Activated naive CD8-positive, alpha-beta T cell treated with anti-CD3 and anti-CD28 coated beads for 36 hours (primary cell): ENCODE results near the gene TUBB4B. TPM values are rescaled to one million over a fixed set of nuclear protein-coding genes. Genes with fewer than 3 reads are reported as not detected.
A peak's percentile ranks its signal among the peaks of the same experiment; 100 is the strongest.
"Not testable (repeated sequence)": the region's sequence is repeated elsewhere in the genome, so short reads cannot be mapped to it uniquely, and the experiment has no call there.

Source experiments
- DNase-seq: peaks from one replicate; pipeline ENCODE4 v3.0.0; 2021
- H3K27ac Mint-ChIP-seq: one replicate; pipeline ENCODE4 v1.8.0; 2022; ENCODE audit warnings: mild to moderate bottlenecking, moderate library complexity, mixed read lengths
- H3K27me3 Mint-ChIP-seq: one replicate; pipeline ENCODE4 v1.8.0; 2022; ENCODE audit warnings: mild to moderate bottlenecking, mixed read lengths
- H3K36me3 Mint-ChIP-seq: one replicate; pipeline ENCODE4 v1.8.0; 2021; ENCODE audit warnings: mild to moderate bottlenecking, mixed read lengths
- H3K4me1 Mint-ChIP-seq: one replicate; pipeline ENCODE4 v1.8.0; 2021; ENCODE audit warnings: mixed read lengths
- H3K4me3 Mint-ChIP-seq: one replicate; pipeline ENCODE4 v1.8.0; 2022; ENCODE audit warnings: mild to moderate bottlenecking, moderate library complexity, mixed read lengths
- H3K9me3 Mint-ChIP-seq: one replicate; pipeline ENCODE4 v1.8.0; 2022; ENCODE audit warnings: mixed read lengths
- total RNA-seq, 2 experiments: library from RNA; stranded (reverse); gene quantifications; one replicate each; pipeline ENCODE4 v1.2.3, GENCODE V29; 2021

Gene TUBB4B
- total RNA-seq, 2 experiments from 2014 or later, result 271 to 274 TPM

GRCh38 chr9:137247916-137248175, 6.8 kb downstream of the TUBB4B start:
- no peak for DNase-seq
- Mint-ChIP-seq H3K36me3 (peaks cover 9% of the 10 kb centered on the region), H3K4me3 (no peak overlapping the region), H3K9me3 (no peaks in the 10 kb centered on the region), H3K27ac (no peak overlapping the region), H3K4me1 (peaks cover 7% of the 10 kb centered on the region), H3K27me3 (no peaks in the 10 kb centered on the region)

DNA sequence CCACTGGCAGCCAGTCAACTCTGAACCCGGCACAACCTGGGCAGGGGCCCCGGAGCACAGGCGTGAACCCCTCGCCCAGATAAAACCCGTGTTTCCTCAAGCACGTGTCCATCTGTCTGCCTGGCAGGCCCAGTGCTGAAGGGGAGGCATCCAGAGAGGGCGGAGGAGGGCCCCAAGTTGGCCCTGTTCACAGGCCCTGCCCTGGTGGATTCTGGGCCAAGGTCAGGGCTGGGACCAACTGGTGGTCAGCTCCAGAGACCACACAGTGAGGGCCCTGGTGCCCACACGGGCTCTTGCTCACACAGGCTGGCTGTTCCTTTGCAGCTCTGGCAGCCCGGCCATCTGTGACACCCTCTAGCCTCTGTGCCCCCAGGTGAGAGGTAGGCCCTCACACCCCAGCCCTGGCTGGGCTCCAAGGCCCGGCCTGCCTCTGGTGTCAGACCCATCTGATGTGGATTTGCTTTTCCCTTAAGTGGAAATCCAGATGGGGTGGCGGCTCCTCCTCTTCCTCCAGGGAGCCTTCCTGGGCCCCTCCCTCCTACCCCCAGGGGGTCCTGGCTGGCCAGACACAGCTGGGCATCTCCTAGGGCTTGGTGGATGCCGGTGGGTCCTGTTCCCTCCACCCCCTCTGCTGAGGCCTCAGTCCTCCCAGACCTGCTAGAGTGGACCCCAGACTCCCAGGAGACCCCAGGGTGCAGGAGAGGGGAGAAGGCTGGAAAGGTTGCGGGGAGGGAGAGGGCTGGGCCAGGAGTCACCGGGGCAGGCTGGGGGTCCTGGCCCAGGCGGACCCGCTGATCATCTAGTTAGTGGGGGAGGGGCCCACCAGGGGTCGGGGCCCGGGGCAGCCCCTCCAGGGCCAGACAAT, 9.5 kb downstream of the TUBB4B start:
- Mint-ChIP-seq H3K36me3 (no peaks in the 10 kb centered on the region), H3K9me3 (no peaks in the 10 kb centered on the region), H3K4me1 (peaks cover 4% of the 10 kb centered on the region), H3K27ac (no peak overlapping the region), H3K4me3 (no peak overlapping the region), H3K27me3 (no peaks in the 10 kb centered on the region)
- no peak for DNase-seq

GRCh38 chr9:137251194-137251461, 10.0 kb downstream of the TUBB4B start, which contains the start of gene STPG3:
TSS of gene STPG3 (plus strand) at chr9:137251286. CDS start at chr9:137251287, 1 bp downstream.
- Mint-ChIP-seq H3K4me3 (no peak within 1 kb of the TSS), H3K9me3 (no peaks in the 10 kb centered on the region), H3K36me3 (no peaks in the 10 kb centered on the region), H3K27ac (no peak within 1 kb of the TSS), H3K4me1 (peaks cover 5% of the 10 kb centered on the region), H3K27me3 (no peaks in the 10 kb centered on the region)
- no peak for DNase-seq

DNA sequence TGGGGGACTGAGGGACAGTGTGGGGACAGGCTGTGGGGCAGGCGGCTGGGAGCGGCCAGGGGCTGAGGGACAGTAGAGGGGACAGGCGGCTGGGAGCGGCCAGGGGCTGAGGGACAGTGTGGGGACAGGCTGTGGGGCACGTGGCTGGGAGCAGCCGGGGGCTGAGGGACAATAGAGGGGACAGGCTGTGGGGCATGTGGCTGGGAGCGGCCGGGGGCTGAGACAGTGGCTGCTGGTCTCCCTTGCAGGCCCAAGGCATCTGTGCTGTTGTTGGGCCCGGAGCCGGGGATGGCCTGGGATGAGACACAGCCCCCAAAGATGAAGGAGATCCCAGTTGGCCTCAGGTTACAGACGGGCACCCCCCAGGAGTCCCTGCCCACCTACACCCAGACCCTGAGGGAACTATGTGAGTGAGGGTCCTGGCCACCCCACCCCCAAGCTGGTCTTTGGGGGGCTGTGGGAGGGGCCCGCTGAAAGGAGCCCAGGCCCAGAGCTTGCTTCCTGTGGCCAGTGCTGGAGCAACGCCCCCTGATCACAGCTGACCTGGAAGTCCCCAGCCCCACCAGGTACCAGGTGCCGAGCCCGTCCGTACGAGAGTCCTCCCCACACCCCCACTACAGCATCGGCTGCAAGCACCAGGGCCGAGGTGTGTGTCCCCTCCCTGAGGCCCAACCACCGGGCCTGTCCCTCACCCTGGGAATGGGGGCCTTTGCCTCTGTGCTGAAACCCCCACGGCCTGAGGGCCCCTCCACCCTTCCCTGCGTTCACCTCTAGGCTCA, 10.6 kb downstream of the TUBB4B start:
- Mint-ChIP-seq H3K27me3 (no peaks in the 10 kb centered on the region), H3K9me3 (no peaks in the 10 kb centered on the region), H3K36me3 (no peaks in the 10 kb centered on the region), H3K4me1 (peaks cover 5% of the 10 kb centered on the region), H3K27ac (no peak overlapping the region), H3K4me3 (no peak overlapping the region)
- DNase-seq, result no peak

- no peak for DNase-seq
- Mint-ChIP-seq H3K27ac (no peak overlapping the region), H3K27me3 (no peaks in the 10 kb centered on the region), H3K9me3 (no peaks in the 10 kb centered on the region), H3K4me3 (no peak overlapping the region), H3K4me1 (peaks cover 7% of the 10 kb centered on the region), H3K36me3 (no peaks in the 10 kb centered on the region)
Measured at GRCh38 chr9:137252555-137253506, 11.7 kb downstream of the TUBB4B start.

DNA sequence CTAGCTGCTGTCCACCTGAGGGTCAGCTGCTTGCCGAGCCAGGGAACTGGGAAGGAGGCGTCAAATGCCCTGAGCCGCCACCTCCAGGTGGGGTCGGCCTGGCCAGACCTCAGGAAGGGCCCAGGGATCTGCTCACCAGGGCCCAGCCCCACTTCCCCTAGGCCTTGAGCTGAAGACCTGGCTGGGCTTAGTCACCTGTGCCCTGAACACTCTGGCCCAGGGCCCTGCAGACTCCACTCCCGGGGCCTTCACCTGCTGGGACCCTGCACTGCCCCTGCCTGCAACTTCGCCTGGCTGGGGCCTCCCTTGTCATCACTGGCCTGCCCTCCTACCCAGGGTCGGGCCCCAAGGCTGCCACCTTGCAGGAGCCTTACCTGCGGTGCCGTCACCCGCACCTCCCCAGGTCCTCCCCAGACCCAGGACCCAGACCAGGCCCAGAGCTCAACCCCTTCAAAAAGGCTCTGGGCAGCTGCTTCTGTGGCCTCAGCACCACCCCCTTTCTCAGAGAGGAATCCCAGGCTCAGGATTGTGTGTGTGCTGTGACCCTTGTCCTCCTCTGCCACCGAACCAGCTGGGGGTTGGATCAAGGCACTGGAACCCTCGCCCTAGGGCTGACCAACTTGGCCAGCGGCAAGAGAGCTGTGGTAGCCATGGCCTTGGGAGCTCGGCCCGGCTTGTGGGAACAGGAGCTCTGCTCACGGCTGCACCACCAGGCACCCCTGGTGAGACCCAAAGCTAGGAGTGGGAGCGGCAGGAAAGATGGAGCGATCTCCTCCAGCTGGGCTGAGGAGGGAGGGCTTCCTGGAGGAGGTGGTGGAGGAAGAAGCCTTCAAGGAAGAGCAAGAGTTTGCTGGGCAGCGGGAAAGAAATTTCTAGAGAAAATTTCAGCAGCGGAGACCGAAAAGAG, 12.9 kb downstream of the TUBB4B start:
- Mint-ChIP-seq H3K4me1 (peaks cover 7% of the 10 kb centered on the region), H3K27ac (peak overlapping the region; percentile 58), H3K27me3 (no peaks in the 10 kb centered on the region), H3K36me3 (peaks cover 3% of the 10 kb centered on the region), H3K9me3 (no peaks in the 10 kb centered on the region), H3K4me3 (peak overlapping the region; percentile 87)
- no peak for DNase-seq

- Mint-ChIP-seq H3K27me3 (no peaks in the 10 kb centered on the region), H3K9me3 (no peaks in the 10 kb centered on the region), H3K4me3 (peak within 1 kb of the TSS; percentile 87), H3K27ac (peak within 1 kb of the TSS; percentile 77), H3K4me1 (peaks cover 7% of the 10 kb centered on the region), H3K36me3 (peaks cover 8% of the 10 kb centered on the region)
- peak; percentile 98 for DNase-seq
Measured at GRCh38 chr9:137254624-137255447, 13.7 kb downstream of the TUBB4B start, which contains the start of gene NELFB. TSS of gene NELFB (plus strand) at chr9:137255327.

DNA sequence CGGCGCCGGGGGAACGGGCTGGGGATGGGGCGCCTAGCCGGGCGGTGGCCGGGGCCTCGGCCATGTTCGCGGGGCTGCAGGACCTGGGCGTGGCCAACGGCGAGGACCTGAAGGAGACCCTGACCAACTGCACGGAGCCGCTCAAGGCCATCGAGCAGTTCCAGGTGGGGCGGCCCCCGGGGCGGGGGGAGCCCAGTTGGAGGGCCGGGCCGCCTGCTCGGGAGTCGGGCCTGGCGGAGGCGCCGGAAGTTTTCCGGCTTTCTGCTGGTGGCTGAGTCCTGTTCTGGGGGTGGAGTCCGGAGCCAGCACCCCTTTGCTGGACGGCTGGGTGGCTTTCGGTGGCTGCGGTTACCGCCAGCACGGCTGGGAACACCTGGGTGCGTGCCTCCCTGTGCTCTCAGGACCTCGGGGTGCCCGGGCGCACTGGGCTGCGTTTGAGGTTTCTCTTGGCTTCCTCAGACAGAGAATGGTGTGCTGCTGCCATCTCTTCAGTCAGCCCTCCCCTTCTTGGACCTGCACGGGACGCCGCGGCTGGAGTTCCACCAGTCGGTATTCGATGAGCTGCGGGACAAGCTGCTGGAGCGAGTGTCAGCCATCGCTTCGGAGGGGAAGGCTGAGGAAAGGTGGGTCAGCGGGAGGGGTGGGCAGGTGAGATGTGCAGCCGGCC, 14.5 kb downstream of the TUBB4B start:
- peak overlapping the region; percentile 87 for H3K4me3 Mint-ChIP-seq
- peak; percentile 56 for DNase-seq
- no peaks in the 10 kb centered on the region for H3K9me3 Mint-ChIP-seq
- H3K36me3 Mint-ChIP-seq, result peaks cover 8% of the 10 kb centered on the region
- peaks cover 7% of the 10 kb centered on the region for H3K4me1 Mint-ChIP-seq
- no peaks in the 10 kb centered on the region for H3K27me3 Mint-ChIP-seq
- H3K27ac Mint-ChIP-seq, result peak overlapping the region; percentile 77

- Mint-ChIP-seq H3K9me3 (no peaks in the 10 kb centered on the region), H3K27me3 (no peaks in the 10 kb centered on the region), H3K4me1 (peaks cover 7% of the 10 kb centered on the region), H3K4me3 (peak overlapping the region; percentile 87), H3K27ac (no peak overlapping the region), H3K36me3 (peaks cover 8% of the 10 kb centered on the region)
- DNase-seq, result no peak
Measured at GRCh38 chr9:137256362-137256761, 15.3 kb downstream of the TUBB4B start.

DNA sequence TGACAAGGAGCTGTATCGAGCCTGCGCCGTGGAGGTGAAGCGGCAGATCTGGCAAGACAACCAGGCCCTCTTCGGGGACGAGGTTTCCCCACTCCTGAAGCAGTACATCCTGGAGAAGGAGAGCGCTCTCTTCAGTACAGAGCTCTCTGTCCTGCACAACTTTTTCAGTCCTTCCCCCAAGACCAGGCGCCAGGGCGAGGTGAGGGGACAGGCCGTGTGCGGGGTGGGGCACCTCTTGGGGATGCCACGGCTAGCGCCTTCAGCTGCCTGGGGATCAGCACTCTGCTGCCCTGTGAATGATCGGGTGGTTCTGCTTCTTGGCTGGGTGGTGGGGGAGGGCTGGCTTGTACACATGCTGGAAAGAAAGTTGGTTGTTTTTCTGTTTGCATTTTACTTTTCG, 15.8 kb downstream of the TUBB4B start:
- Mint-ChIP-seq H3K27ac (no peak overlapping the region), H3K27me3 (no peaks in the 10 kb centered on the region), H3K9me3 (no peaks in the 10 kb centered on the region), H3K4me3 (peak overlapping the region; percentile 87), H3K36me3 (peaks cover 12% of the 10 kb centered on the region), H3K4me1 (peaks cover 7% of the 10 kb centered on the region)
- no peak for DNase-seq

- not testable (repeated sequence) for H3K4me3 Mint-ChIP-seq, H3K9me3 Mint-ChIP-seq, H3K27me3 Mint-ChIP-seq, H3K4me1 Mint-ChIP-seq, H3K27ac Mint-ChIP-seq, DNase-seq
- peaks cover 18% of the 10 kb centered on the region for H3K36me3 Mint-ChIP-seq
Measured at GRCh38 chr9:137262173-137262908, 21.3 kb downstream of the TUBB4B start.

DNA sequence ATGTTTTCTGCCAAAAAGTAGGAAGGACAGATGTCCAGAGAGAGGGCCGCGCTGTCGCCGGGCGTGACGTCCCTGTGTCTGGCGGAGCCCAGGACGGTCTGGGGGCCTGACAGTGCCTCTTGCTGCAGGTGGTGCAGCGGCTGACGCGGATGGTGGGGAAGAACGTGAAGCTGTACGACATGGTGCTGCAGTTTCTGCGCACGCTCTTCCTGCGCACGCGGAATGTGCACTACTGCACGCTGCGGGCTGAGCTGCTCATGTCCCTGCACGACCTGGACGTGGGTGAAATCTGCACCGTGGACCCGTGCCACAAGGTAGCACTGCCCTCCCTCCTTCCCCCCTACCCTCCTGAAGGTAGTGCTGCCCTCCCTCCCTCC, 21.8 kb downstream of the TUBB4B start:
- H3K4me1 Mint-ChIP-seq, result no peaks in the 10 kb centered on the region
- H3K36me3 Mint-ChIP-seq, result peaks cover 24% of the 10 kb centered on the region
- no peaks in the 10 kb centered on the region for H3K9me3 Mint-ChIP-seq
- no peak overlapping the region for H3K4me3 Mint-ChIP-seq
- DNase-seq, result no peak
- no peaks in the 10 kb centered on the region for H3K27me3 Mint-ChIP-seq
- H3K27ac Mint-ChIP-seq, result no peak overlapping the region

- peaks cover 27% of the 10 kb centered on the region for H3K36me3 Mint-ChIP-seq
- no peaks in the 10 kb centered on the region for H3K4me1 Mint-ChIP-seq
- H3K4me3 Mint-ChIP-seq, result no peak overlapping the region
- DNase-seq, result no peak
- no peaks in the 10 kb centered on the region for H3K9me3 Mint-ChIP-seq
- no peak overlapping the region for H3K27ac Mint-ChIP-seq
- no peaks in the 10 kb centered on the region for H3K27me3 Mint-ChIP-seq
Measured at GRCh38 chr9:137263506-137263905, 22.4 kb downstream of the TUBB4B start.
